ENCODE data around the gene HSD11B1L. TPM values are rescaled to one million over a fixed set of nuclear protein-coding genes. Genes with fewer than 3 reads are reported as not detected.
A peak's percentile ranks its signal among the peaks of the same experiment; 100 is the strongest.
"Not testable (repeated sequence)": the region's sequence is repeated elsewhere in the genome, so short reads cannot be mapped to it uniquely, and the experiment has no call there.

Gene HSD11B1L
- total RNA-seq, 1 donor, result 8.1 TPM

GRCh38 chr19:5719961-5720790, 39.3 kb downstream of the HSD11B1L start, which contains the start of the genes CATSPERD and LONP1:
CATSPERD (plus strand) TSS chr19:5720637; CDS start chr19:5720738, 101 bp downstream.
LONP1 (minus strand) TSS chr19:5720146; CDS start chr19:5720132, 14 bp downstream.
- peak; percentile 99 for DNase-seq (ENCODE audit: low read depth in 2 of 3, low spot score in 2 of 3)

- DNase-seq (ENCODE audit: low read depth in 2 of 3, low spot score in 2 of 3), result no peak
These were observed 46.7 kb downstream of the HSD11B1L start for GRCh38 chr19:5727453-5728050.

GRCh38 chr19:5733172-5733571, 52.3 kb downstream of the HSD11B1L start:
- not testable (repeated sequence) for DNase-seq (ENCODE audit: low read depth in 2 of 3, low spot score in 2 of 3)

Other genes starting within 250 kb of the HSD11B1L start
- gene ZNRF4, start 225.6 kb upstream of the HSD11B1L start, total RNA-seq, result not detected
- gene TINCR, start 113.1 kb upstream of the HSD11B1L start, total RNA-seq, result 0.27 TPM
- 52.0 TPM for gene SAFB2, start 58.3 kb upstream of the HSD11B1L start, total RNA-seq
- gene SAFB, start 57.9 kb upstream of the HSD11B1L start, total RNA-seq, result 101 TPM
- 27.5 TPM for gene MICOS13, start 511 bp upstream of the HSD11B1L start, total RNA-seq
- gene RPL36, start 9.3 kb downstream of the HSD11B1L start, total RNA-seq, result 801 TPM
- gene LONP1, start 39.1 kb downstream of the HSD11B1L start, total RNA-seq, result 78.6 TPM
- not detected for gene CATSPERD, start 39.6 kb downstream of the HSD11B1L start, total RNA-seq
- gene PRR22, start 103.7 kb downstream of the HSD11B1L start, total RNA-seq, result 2.2 TPM
- 98.0 TPM for gene DUS3L, start 110.1 kb downstream of the HSD11B1L start, total RNA-seq
- gene NRTN, start 124.0 kb downstream of the HSD11B1L start, total RNA-seq, result 0.54 TPM
- gene FUT6, start 158.7 kb downstream of the HSD11B1L start, total RNA-seq, result 2.4 TPM
- gene FUT3, start 170.4 kb downstream of the HSD11B1L start, total RNA-seq, result under 0.01 TPM
- gene FUT5, start 189.5 kb downstream of the HSD11B1L start, total RNA-seq, result 0.54 TPM
- 283 TPM for gene NDUFA11, start 222.8 kb downstream of the HSD11B1L start, total RNA-seq
- 25.3 TPM for gene VMAC, start 223.8 kb downstream of the HSD11B1L start, total RNA-seq
- 11.3 TPM for gene CAPS, start 233.2 kb downstream of the HSD11B1L start, total RNA-seq

Data from hematopoietic multipotent progenitor cell (in vitro differentiated cells).